HFF-Myc (cell line): ENCODE results near the gene FKBP5.

ENCODE experiments used
- DNase-seq: peaks from one replicate; pipeline ENCODE4 v3.0.0-alpha.2; 2011; ENCODE audit warnings: low read depth; ENCODE audit errors: extremely low read depth
- H3K4me3 ChIP-seq: replicated peaks from 2 replicates; pipeline ENCODE4 v1.5.1; 2011; ENCODE audit warnings: low read depth, mild to moderate bottlenecking, control low read depth, low read length
- CTCF ChIP-seq: IDR thresholded peaks from 2 replicates; pipeline ENCODE4 v1.5.1; 2012; ENCODE audit warnings: mild to moderate bottlenecking, low read depth, low read length, control low read depth; ENCODE audit errors: missing control alignments

The FKBP5 gene

GRCh38 chr6:35562060-35562459 is 126.7 kb downstream of the FKBP5 start:
- TF ChIP-seq CTCF = no peak
- no peak overlapping the region for H3K4me3 ChIP-seq
- no peak for DNase-seq

- no peak overlapping the region for H3K4me3 ChIP-seq
- no peak for TF ChIP-seq CTCF
- no peak for DNase-seq
Measured at GRCh38 chr6:35561113-35561512, 127.6 kb downstream of the FKBP5 start.

- DNase-seq = no peak
- no peak for TF ChIP-seq CTCF
- no peak overlapping the region for H3K4me3 ChIP-seq
Measured at GRCh38 chr6:35558571-35558970, 130.1 kb downstream of the FKBP5 start.

GRCh38 chr6:35557239-35557638 is 131.5 kb downstream of the FKBP5 start:
- TF ChIP-seq CTCF = no peak
- no peak overlapping the region for H3K4me3 ChIP-seq
- DNase-seq = no peak

- no peak for DNase-seq
- no peak overlapping the region for H3K4me3 ChIP-seq
- TF ChIP-seq CTCF = no peak
Measured at GRCh38 chr6:35554811-35555210, 133.9 kb downstream of the FKBP5 start.

GRCh38 chr6:35553315-35553714 is 135.4 kb downstream of the FKBP5 start:
- TF ChIP-seq CTCF = no peak
- no peak overlapping the region for H3K4me3 ChIP-seq
- DNase-seq = no peak

GRCh38 chr6:35552285-35552917 is 136.3 kb downstream of the FKBP5 start:
- no peak overlapping the region for H3K4me3 ChIP-seq
- peak; percentile 39 for DNase-seq
- peak; percentile 93 for TF ChIP-seq CTCF
